ENCODE data around the gene DNMT1.
A peak's percentile ranks its signal among the peaks of the same experiment; 100 is the strongest.

The DNMT1 gene

GRCh38 chr19:10137751-10138682, 56.7 kb downstream of the DNMT1 start:
- no peak for DNase-seq

GRCh38 chr19:10136936-10137335, 57.8 kb downstream of the DNMT1 start:
- DNase-seq = no peak

- no peak for DNase-seq
Observed at GRCh38 chr19:10135551-10136334, 59.0 kb downstream of the DNMT1 start.

- no peak for DNase-seq
Observed at GRCh38 chr19:10134040-10134439, 60.7 kb downstream of the DNMT1 start.

- DNase-seq = no peak
Observed at GRCh38 chr19:10133596-10133995, 61.2 kb downstream of the DNMT1 start.

- DNase-seq = no peak
Observed at GRCh38 chr19:10132905-10133304, 61.8 kb downstream of the DNMT1 start.

GRCh38 chr19:10126213-10126639, 68.5 kb downstream of the DNMT1 start:
- no peak for DNase-seq

GRCh38 chr19:10124429-10124828, 70.3 kb downstream of the DNMT1 start:
- DNase-seq = no peak

- DNase-seq = no peak
Observed at GRCh38 chr19:10122045-10122444, 72.7 kb downstream of the DNMT1 start.

GRCh38 chr19:10120538-10121189, 74.1 kb downstream of the DNMT1 start:
- no peak for DNase-seq

- DNase-seq = no peak
Observed at GRCh38 chr19:10118960-10119359, 75.8 kb downstream of the DNMT1 start.

- DNase-seq = no peak
Observed at GRCh38 chr19:10116866-10117616, 77.7 kb downstream of the DNMT1 start.

GRCh38 chr19:10116085-10116865, 78.5 kb downstream of the DNMT1 start:
- DNase-seq = no peak

GRCh38 chr19:10115392-10116084, 79.2 kb downstream of the DNMT1 start:
- DNase-seq = no peak

- DNase-seq = peak; percentile 41
Observed at GRCh38 chr19:10114651-10115391, 79.9 kb downstream of the DNMT1 start.

- DNase-seq = peak; percentile 35
Observed at GRCh38 chr19:10113964-10114650, 80.6 kb downstream of the DNMT1 start.

GRCh38 chr19:10113592-10113963, 81.2 kb downstream of the DNMT1 start:
- DNase-seq = peak; percentile 40

- peak; percentile 77 for DNase-seq
Observed at GRCh38 chr19:10112895-10113591, 81.7 kb downstream of the DNMT1 start.
